Measurements from ENCODE around the gene FAM241B.

The FAM241B gene

GRCh38 chr10:69635428-69636272, 5.6 kb downstream of the FAM241B start:
- H3K27me3 ChIP-seq (ENCODE audit: control insufficient read depth, insufficient read depth, low read length) = peaks cover 59% of the 10 kb centered on the region
- no peak overlapping the region for H3K9ac ChIP-seq (ENCODE audit: low read depth, low read length)
- H3K4me1 ChIP-seq (ENCODE audit: control insufficient read depth, insufficient read depth, low read length) = no peaks in the 10 kb centered on the region
- H3K4me3 ChIP-seq (ENCODE audit: low read length) = no peak overlapping the region
- H3K36me3 ChIP-seq (ENCODE audit: insufficient read depth, low read length) = no peaks in the 10 kb centered on the region
- no peak overlapping the region for H3K4me2 ChIP-seq (ENCODE audit: low read length)
- H3K9me3 ChIP-seq (replicated peaks; ENCODE audit: low read length) = no peaks in the 10 kb centered on the region

- no peaks in the 10 kb centered on the region for H3K36me3 ChIP-seq (ENCODE audit: insufficient read depth, low read length)
These were observed 6.2 kb downstream of the FAM241B start for GRCh38 chr10:69636273-69636575.

GRCh38 chr10:69636626-69637605, 6.9 kb downstream of the FAM241B start:
- Histone ChIP-seq H3K9me3 (replicated peaks; ENCODE audit: low read length) (no peaks in the 10 kb centered on the region), H3K36me3 (ENCODE audit: insufficient read depth, low read length) (no peaks in the 10 kb centered on the region), H3K4me3 (ENCODE audit: low read length) (no peak overlapping the region), H3K9ac (ENCODE audit: low read depth, low read length) (no peak overlapping the region), H3K27me3 (ENCODE audit: control insufficient read depth, insufficient read depth, low read length) (peaks cover 62% of the 10 kb centered on the region), H3K4me2 (ENCODE audit: low read length) (no peak overlapping the region), H3K4me1 (ENCODE audit: control insufficient read depth, insufficient read depth, low read length) (no peaks in the 10 kb centered on the region)

More at GRCh38 chr10:69636273-69636575, 6.2 kb downstream of the FAM241B start:
- no peak overlapping the region for H3K4me2 ChIP-seq (ENCODE audit: low read length)
- no peak overlapping the region for H3K4me3 ChIP-seq (ENCODE audit: low read length)
- no peaks in the 10 kb centered on the region for H3K9me3 ChIP-seq (replicated peaks; ENCODE audit: low read length)
- no peaks in the 10 kb centered on the region for H3K4me1 ChIP-seq (ENCODE audit: control insufficient read depth, insufficient read depth, low read length)
- no peak overlapping the region for H3K9ac ChIP-seq (ENCODE audit: low read depth, low read length)
- H3K27me3 ChIP-seq (ENCODE audit: control insufficient read depth, insufficient read depth, low read length) = peaks cover 59% of the 10 kb centered on the region

- H3K4me2 ChIP-seq (ENCODE audit: low read length) = no peak overlapping the region
- no peak overlapping the region for H3K4me3 ChIP-seq (ENCODE audit: low read length)
- H3K9me3 ChIP-seq (replicated peaks; ENCODE audit: low read length) = no peaks in the 10 kb centered on the region
- no peaks in the 10 kb centered on the region for H3K36me3 ChIP-seq (ENCODE audit: insufficient read depth, low read length)
- H3K9ac ChIP-seq (ENCODE audit: low read depth, low read length) = no peak overlapping the region
- no peaks in the 10 kb centered on the region for H3K4me1 ChIP-seq (ENCODE audit: control insufficient read depth, insufficient read depth, low read length)
- H3K27me3 ChIP-seq (ENCODE audit: control insufficient read depth, insufficient read depth, low read length) = peaks cover 69% of the 10 kb centered on the region
These were observed 8.6 kb downstream of the FAM241B start for GRCh38 chr10:69638642-69639041.

- H3K4me2 ChIP-seq (ENCODE audit: low read length) = no peak overlapping the region
- no peak overlapping the region for H3K9ac ChIP-seq (ENCODE audit: low read depth, low read length)
- H3K27me3 ChIP-seq (ENCODE audit: control insufficient read depth, insufficient read depth, low read length) = peaks cover 74% of the 10 kb centered on the region
- H3K36me3 ChIP-seq (ENCODE audit: insufficient read depth, low read length) = no peaks in the 10 kb centered on the region
- H3K4me3 ChIP-seq (ENCODE audit: low read length) = no peak overlapping the region
- no peaks in the 10 kb centered on the region for H3K4me1 ChIP-seq (ENCODE audit: control insufficient read depth, insufficient read depth, low read length)
- no peaks in the 10 kb centered on the region for H3K9me3 ChIP-seq (replicated peaks; ENCODE audit: low read length)
These were observed 9.5 kb downstream of the FAM241B start for GRCh38 chr10:69639291-69640195.

GRCh38 chr10:69640196-69640980, 10.3 kb downstream of the FAM241B start:
- H3K27me3 ChIP-seq (ENCODE audit: control insufficient read depth, insufficient read depth, low read length) = peaks cover 74% of the 10 kb centered on the region
- H3K36me3 ChIP-seq (ENCODE audit: insufficient read depth, low read length) = no peaks in the 10 kb centered on the region
- H3K4me1 ChIP-seq (ENCODE audit: control insufficient read depth, insufficient read depth, low read length) = no peaks in the 10 kb centered on the region
- no peak overlapping the region for H3K4me2 ChIP-seq (ENCODE audit: low read length)
- H3K9ac ChIP-seq (ENCODE audit: low read depth, low read length) = no peak overlapping the region
- no peaks in the 10 kb centered on the region for H3K9me3 ChIP-seq (replicated peaks; ENCODE audit: low read length)
- H3K4me3 ChIP-seq (ENCODE audit: low read length) = no peak overlapping the region

- Histone ChIP-seq H3K27me3 (ENCODE audit: control insufficient read depth, insufficient read depth, low read length) (peaks cover 64% of the 10 kb centered on the region), H3K36me3 (ENCODE audit: insufficient read depth, low read length) (no peaks in the 10 kb centered on the region)
These were observed 11.4 kb downstream of the FAM241B start for GRCh38 chr10:69641261-69641980.

GRCh38 chr10:69642747-69643146, 12.7 kb downstream of the FAM241B start:
- H3K9me3 ChIP-seq (replicated peaks; ENCODE audit: low read length) = no peaks in the 10 kb centered on the region
- H3K36me3 ChIP-seq (ENCODE audit: insufficient read depth, low read length) = no peaks in the 10 kb centered on the region
- no peaks in the 10 kb centered on the region for H3K4me1 ChIP-seq (ENCODE audit: control insufficient read depth, insufficient read depth, low read length)
- peaks cover 60% of the 10 kb centered on the region for H3K27me3 ChIP-seq (ENCODE audit: control insufficient read depth, insufficient read depth, low read length)
- no peak overlapping the region for H3K4me2 ChIP-seq (ENCODE audit: low read length)
- no peak overlapping the region for H3K4me3 ChIP-seq (ENCODE audit: low read length)
- no peak overlapping the region for H3K9ac ChIP-seq (ENCODE audit: low read depth, low read length)

More at GRCh38 chr10:69641261-69641980, 11.4 kb downstream of the FAM241B start:
- Histone ChIP-seq H3K9ac (ENCODE audit: low read depth, low read length) (no peak overlapping the region), H3K4me1 (ENCODE audit: control insufficient read depth, insufficient read depth, low read length) (no peaks in the 10 kb centered on the region), H3K4me2 (ENCODE audit: low read length) (no peak overlapping the region), H3K4me3 (ENCODE audit: low read length) (no peak overlapping the region), H3K9me3 (replicated peaks; ENCODE audit: low read length) (no peaks in the 10 kb centered on the region)

- peaks cover 54% of the 10 kb centered on the region for H3K27me3 ChIP-seq (ENCODE audit: control insufficient read depth, insufficient read depth, low read length)
- no peak overlapping the region for H3K9ac ChIP-seq (ENCODE audit: low read depth, low read length)
- H3K36me3 ChIP-seq (ENCODE audit: insufficient read depth, low read length) = no peaks in the 10 kb centered on the region
- no peaks in the 10 kb centered on the region for H3K4me1 ChIP-seq (ENCODE audit: control insufficient read depth, insufficient read depth, low read length)
- no peak overlapping the region for H3K4me2 ChIP-seq (ENCODE audit: low read length)
- no peaks in the 10 kb centered on the region for H3K9me3 ChIP-seq (replicated peaks; ENCODE audit: low read length)
- H3K4me3 ChIP-seq (ENCODE audit: low read length) = no peak overlapping the region
These were observed 14.0 kb downstream of the FAM241B start for GRCh38 chr10:69643779-69644657.

Measured in skeletal muscle satellite cell (primary cell).